ENCODE data around the gene RNF13.
"Not testable (repeated sequence)": the region's sequence is repeated elsewhere in the genome, so short reads cannot be mapped to it uniquely, and the experiment has no call there.

The RNF13 gene

GRCh38 chr3:149901770-149902169 lies 88.8 kb downstream of the RNF13 start:
- Mint-ChIP-seq H3K9me3 (no peaks in the 10 kb centered on the region), H3K27me3 (no peaks in the 10 kb centered on the region), H3K36me3 (ENCODE audit: low read depth) (peaks cover 68% of the 10 kb centered on the region), H3K4me3 (no peak overlapping the region), H3K4me1 (ENCODE audit: low read depth) (no peaks in the 10 kb centered on the region), H3K27ac (no peak overlapping the region)
- intact Hi-C loops (cut with micrococcal nuclease), result no loop called here

- H3K27me3 Mint-ChIP-seq, result no peaks in the 10 kb centered on the region
Measured at GRCh38 chr3:149902498-149903139, 89.6 kb downstream of the RNF13 start.

GRCh38 chr3:149906036-149906435 lies 93.0 kb downstream of the RNF13 start:
- no peaks in the 10 kb centered on the region for H3K27me3 Mint-ChIP-seq
- H3K4me3 Mint-ChIP-seq, result no peak overlapping the region
- H3K27ac Mint-ChIP-seq, result no peak overlapping the region
- H3K9me3 Mint-ChIP-seq, result no peaks in the 10 kb centered on the region
- H3K4me1 Mint-ChIP-seq (ENCODE audit: low read depth), result peaks cover 6% of the 10 kb centered on the region
- intact Hi-C loops (cut with micrococcal nuclease), result no loop called here
- peaks cover 64% of the 10 kb centered on the region for H3K36me3 Mint-ChIP-seq (ENCODE audit: low read depth)

More at GRCh38 chr3:149902498-149903139, 89.6 kb downstream of the RNF13 start:
- Mint-ChIP-seq H3K4me1 (ENCODE audit: low read depth) (no peaks in the 10 kb centered on the region), H3K27ac (no peak overlapping the region), H3K4me3 (no peak overlapping the region), H3K9me3 (no peaks in the 10 kb centered on the region), H3K36me3 (ENCODE audit: low read depth) (peaks cover 64% of the 10 kb centered on the region)
- intact Hi-C loops (cut with micrococcal nuclease), result no loop called here

GRCh38 chr3:149908424-149908957 lies 95.5 kb downstream of the RNF13 start:
- H3K4me3 Mint-ChIP-seq, result no peak overlapping the region
- no peaks in the 10 kb centered on the region for H3K9me3 Mint-ChIP-seq
- H3K27ac Mint-ChIP-seq, result no peak overlapping the region
- H3K4me1 Mint-ChIP-seq (ENCODE audit: low read depth), result peaks cover 6% of the 10 kb centered on the region
- no peaks in the 10 kb centered on the region for H3K27me3 Mint-ChIP-seq
- intact Hi-C loops (cut with micrococcal nuclease), result no loop called here
- H3K36me3 Mint-ChIP-seq (ENCODE audit: low read depth), result peaks cover 67% of the 10 kb centered on the region

- peaks cover 68% of the 10 kb centered on the region for H3K36me3 Mint-ChIP-seq (ENCODE audit: low read depth)
- no peaks in the 10 kb centered on the region for H3K27me3 Mint-ChIP-seq
- H3K9me3 Mint-ChIP-seq, result no peaks in the 10 kb centered on the region
- no peak overlapping the region for H3K4me3 Mint-ChIP-seq
- peaks cover 6% of the 10 kb centered on the region for H3K4me1 Mint-ChIP-seq (ENCODE audit: low read depth)
- no peak overlapping the region for H3K27ac Mint-ChIP-seq
- intact Hi-C loops (cut with micrococcal nuclease), result no loop called here
Measured at GRCh38 chr3:149909923-149910322, 96.9 kb downstream of the RNF13 start.

GRCh38 chr3:149917124-149917667 lies 104.2 kb downstream of the RNF13 start:
- no peak overlapping the region for H3K4me3 Mint-ChIP-seq
- H3K4me1 Mint-ChIP-seq (ENCODE audit: low read depth), result peaks cover 11% of the 10 kb centered on the region
- H3K27me3 Mint-ChIP-seq, result no peaks in the 10 kb centered on the region
- intact Hi-C loops (cut with micrococcal nuclease), result no loop called here
- peaks cover 57% of the 10 kb centered on the region for H3K36me3 Mint-ChIP-seq (ENCODE audit: low read depth)
- no peak overlapping the region for H3K27ac Mint-ChIP-seq
- no peaks in the 10 kb centered on the region for H3K9me3 Mint-ChIP-seq

GRCh38 chr3:149919509-149919908 lies 106.5 kb downstream of the RNF13 start:
- Mint-ChIP-seq H3K9me3 (no peaks in the 10 kb centered on the region), H3K4me3 (no peak overlapping the region), H3K27me3 (no peaks in the 10 kb centered on the region), H3K36me3 (ENCODE audit: low read depth) (peaks cover 38% of the 10 kb centered on the region), H3K27ac (no peak overlapping the region), H3K4me1 (ENCODE audit: low read depth) (peaks cover 11% of the 10 kb centered on the region)
- intact Hi-C loops (cut with micrococcal nuclease), result no loop called here

- Mint-ChIP-seq H3K27ac (no peak overlapping the region), H3K4me1 (ENCODE audit: low read depth) (peaks cover 11% of the 10 kb centered on the region), H3K4me3 (no peak overlapping the region), H3K27me3 (no peaks in the 10 kb centered on the region), H3K9me3 (no peaks in the 10 kb centered on the region), H3K36me3 (ENCODE audit: low read depth) (peaks cover 32% of the 10 kb centered on the region)
- intact Hi-C loops (cut with micrococcal nuclease), result no loop called here
Measured at GRCh38 chr3:149920119-149920518, 107.1 kb downstream of the RNF13 start.

GRCh38 chr3:149933008-149933407 lies 120.0 kb downstream of the RNF13 start:
- Mint-ChIP-seq H3K9me3 (no peaks in the 10 kb centered on the region), H3K27me3 (no peaks in the 10 kb centered on the region), H3K27ac (no peak overlapping the region), H3K4me3 (no peak overlapping the region), H3K4me1 (ENCODE audit: low read depth) (peaks cover 35% of the 10 kb centered on the region), H3K36me3 (ENCODE audit: low read depth) (peaks cover 81% of the 10 kb centered on the region)
- intact Hi-C loops (cut with micrococcal nuclease), result no loop called here

- Mint-ChIP-seq H3K36me3 (ENCODE audit: low read depth) (peaks cover 88% of the 10 kb centered on the region), H3K4me3 (no peak overlapping the region), H3K9me3 (no peaks in the 10 kb centered on the region), H3K4me1 (ENCODE audit: low read depth) (peaks cover 35% of the 10 kb centered on the region), H3K27ac (no peak overlapping the region), H3K27me3 (no peaks in the 10 kb centered on the region)
- intact Hi-C loops (cut with micrococcal nuclease), result no loop called here
Measured at GRCh38 chr3:149933858-149934257, 120.8 kb downstream of the RNF13 start.

- peaks cover 35% of the 10 kb centered on the region for H3K4me1 Mint-ChIP-seq (ENCODE audit: low read depth)
- H3K9me3 Mint-ChIP-seq, result no peaks in the 10 kb centered on the region
- no peak overlapping the region for H3K4me3 Mint-ChIP-seq
- H3K27me3 Mint-ChIP-seq, result no peaks in the 10 kb centered on the region
- H3K36me3 Mint-ChIP-seq (ENCODE audit: low read depth), result peaks cover 88% of the 10 kb centered on the region
- H3K27ac Mint-ChIP-seq, result no peak overlapping the region
- intact Hi-C loops (cut with micrococcal nuclease), result no loop called here
Measured at GRCh38 chr3:149934524-149934923, 121.5 kb downstream of the RNF13 start.

GRCh38 chr3:149936812-149937230 lies 123.8 kb downstream of the RNF13 start:
- H3K9me3 Mint-ChIP-seq, result no peaks in the 10 kb centered on the region
- intact Hi-C loops (cut with micrococcal nuclease), result loop anchor here (2.0 kb wide), 1 partner anchor 248 kb away; no protein-coding TSS in a partner anchor
- H3K4me1 Mint-ChIP-seq (ENCODE audit: low read depth), result peaks cover 35% of the 10 kb centered on the region
- H3K36me3 Mint-ChIP-seq (ENCODE audit: low read depth), result peaks cover 91% of the 10 kb centered on the region
- H3K27ac Mint-ChIP-seq, result no peak overlapping the region
- H3K27me3 Mint-ChIP-seq, result no peaks in the 10 kb centered on the region
- H3K4me3 Mint-ChIP-seq, result no peak overlapping the region

- H3K4me3 Mint-ChIP-seq; H3K27ac Mint-ChIP-seq; intact Hi-C loops (cut with micrococcal nuclease); H3K27me3 Mint-ChIP-seq; H3K9me3 Mint-ChIP-seq: not testable (repeated sequence)
- Mint-ChIP-seq H3K36me3 (ENCODE audit: low read depth) (peaks cover 93% of the 10 kb centered on the region), H3K4me1 (ENCODE audit: low read depth) (peaks cover 28% of the 10 kb centered on the region)
Measured at GRCh38 chr3:149938392-149939055, 125.5 kb downstream of the RNF13 start.

GRCh38 chr3:149941186-149941585 lies 128.2 kb downstream of the RNF13 start:
- H3K9me3 Mint-ChIP-seq, result no peaks in the 10 kb centered on the region
- no peaks in the 10 kb centered on the region for H3K27me3 Mint-ChIP-seq
- intact Hi-C loops (cut with micrococcal nuclease), result no loop called here
- peaks cover 93% of the 10 kb centered on the region for H3K36me3 Mint-ChIP-seq (ENCODE audit: low read depth)
- peaks cover 21% of the 10 kb centered on the region for H3K4me1 Mint-ChIP-seq (ENCODE audit: low read depth)
- H3K4me3 Mint-ChIP-seq, result no peak overlapping the region
- H3K27ac Mint-ChIP-seq, result no peak overlapping the region

All from dendritic cell treated with granulocyte-macrophage colony-stimulating factor and Interleukin-4, amounts not matched to agents 40 ng/mL and 50 ng/mL, for 4 days (primary cell).